Panc1 (cell line): ENCODE data around the gene PHKB. TPM values are rescaled to one million over a fixed set of nuclear protein-coding genes. Genes with fewer than 3 reads are reported as not detected.

Experiments
- ATAC-seq: fragments of 200-7000 bp; cut with Tn5 transposase; 2 replicates; pipeline ENCODE4 v1.9.1; 2020; ENCODE audit warnings: mild to moderate bottlenecking, moderate library complexity
- BruUV-seq: library from RNA; stranded (reverse); fragments of 400-500 nt; replicated peaks from 2 replicates; lab custom pipeline; 2021; lab: Mats Ljungman, UMichigan
- CTCF ChIA-PET: fragments of 300-600 bp; sonication (Branson Sonifier 250); formaldehyde crosslinking; loops from one replicate; lab custom pipeline; 2022; ENCODE audit warnings: antibody characterized with exemption; lab: Charles Lee
- POLR2A ChIA-PET: fragments of 300-600 bp; sonication (Branson Sonifier 250); formaldehyde crosslinking; loops from one replicate; lab custom pipeline; 2022; ENCODE audit warnings: antibody characterized with exemption; lab: Charles Lee
- DNase-seq: peaks from one replicate; pipeline ENCODE4 v3.0.0-alpha.2; 2010; ENCODE audit warnings: low read depth, low spot score
- H3K27ac ChIP-seq: 2 replicates; pipeline ENCODE4 v1.5.1; 2011; ENCODE audit warnings: mild to moderate bottlenecking, low read length, inconsistent platforms
- H3K27me3 ChIP-seq: fragments of 200-500 bp; sonication (Bioruptor generic); 2 replicates; pipeline ENCODE4 v1.6.0; 2014; ENCODE audit warnings: low read length, inconsistent platforms; ENCODE audit not compliant: control insufficient read depth, insufficient read depth
- H3K36me3 ChIP-seq: fragments of 200-500 bp; sonication (Bioruptor generic); 2 replicates; pipeline ENCODE4 v1.5.1; 2014; ENCODE audit warnings: inconsistent platforms, mild to moderate bottlenecking, low read length, moderate library complexity; ENCODE audit not compliant: control insufficient read depth, insufficient read depth
- H3K4me1 ChIP-seq: 2 replicates; pipeline ENCODE4 v1.5.1; 2011; ENCODE audit warnings: inconsistent platforms, mild to moderate bottlenecking, low read length, moderate library complexity; ENCODE audit not compliant: control insufficient read depth, insufficient read depth
- H3K4me3 ChIP-seq, 2 experiments: 2 replicates each; pipeline ENCODE4 v1.5.1; 2011 to 2012; ENCODE audit warnings: low read depth in 2 of 2, low read length in 2 of 2, mild to moderate bottlenecking in 2 of 2, inconsistent platforms in 1 of 2, moderate library complexity in 1 of 2
- H3K9me3 ChIP-seq: fragments of 200-500 bp; sonication (Bioruptor generic); 2 replicates; pipeline ENCODE4 v1.5.1; 2014; ENCODE audit warnings: low read depth, mild to moderate bottlenecking, inconsistent platforms, low read length, moderate library complexity; ENCODE audit not compliant: control insufficient read depth, insufficient read depth
- POLR2AphosphoS5 ChIP-seq: IDR thresholded peaks from 2 replicates; pipeline ENCODE4 v1.6.1; 2012; ENCODE audit warnings: mild to moderate bottlenecking, low read depth, low read length, moderate library complexity
- SIN3A ChIP-seq: IDR thresholded peaks from 2 replicates; pipeline ENCODE4 v1.6.1; 2012; ENCODE audit warnings: low read depth, mild to moderate bottlenecking, low read length, moderate library complexity, borderline replicate concordance; ENCODE audit not compliant: insufficient read depth
- TCF7L2 ChIP-seq: IDR thresholded peaks from 2 replicates; pipeline ENCODE4 v1.6.1; 2011; ENCODE audit warnings: mild to moderate bottlenecking, low read depth, low read length, inconsistent platforms
- in situ Hi-C: cut with HindIII; loops from 2 replicates; pipeline ENCODE4 v1.10.0; 2016; ENCODE audit warnings: low sequenced_read_pairs, low pct_unique_long_range_greater_than_20kb
- intact Hi-C: fragments of 100-400 bp; cut with micrococcal nuclease; formaldehyde crosslinking; loops from one replicate; pipeline ENCODE4 v1.10.0; 2022; ENCODE audit not compliant: unreplicated experiment
- total RNA-seq: library from RNA; stranded (reverse); gene quantifications from one replicate; pipeline ENCODE4 v1.2.1, GENCODE V29; 2021; ENCODE audit not compliant: unreplicated experiment
- TF ChIP-seq, protein P1 (sequence below), 2 experiments: IDR thresholded peaks; 2 replicates each; pipeline ENCODE4 v1.6.1; 2011 to 2012; ENCODE audit warnings: low read depth in 2 of 2, control low read depth in 1 of 2, low read length in 1 of 2, mild to moderate bottlenecking in 1 of 2, moderate library complexity in 1 of 2; ENCODE audit not compliant: insufficient read depth in 1 of 2
- TF ChIP-seq, protein P2 (sequence below): fragments of 450-650 bp; IDR thresholded peaks from 2 replicates; pipeline ENCODE4 v1.5.1; 2017; ENCODE audit warnings: mild to moderate bottlenecking

PHKB gene
- total RNA-seq, 1 experiment from 2014 or later = 29.5 TPM

- ChIA-PET CTCF (no interaction called here), POLR2A (no interaction called here)
- Histone ChIP-seq H3K4me3 (no peak overlapping the region), H3K4me1 (no peaks in the 10 kb centered on the region), H3K9me3 (no peaks in the 10 kb centered on the region), H3K27me3 (no peaks in the 10 kb centered on the region), H3K27ac (no peak overlapping the region), H3K36me3 (no peaks in the 10 kb centered on the region; the same call in 1 of the 2 replicates)
- intact Hi-C loops = no loop called here
- ATAC-seq (no peak), DNase-seq (no peak)
- no peak for TF ChIP-seq SIN3A
- BruUV-seq = no TSS peak
- in situ Hi-C loops = no loop called here
Observed at GRCh38 chr16:47499080-47499699, 38.1 kb downstream of the PHKB start.

GRCh38 chr16:47499700-47500264 lies 38.7 kb downstream of the PHKB start:
- ChIA-PET POLR2A (no interaction called here), CTCF (no interaction called here)
- Histone ChIP-seq H3K27me3 (no peaks in the 10 kb centered on the region), H3K4me3 (no peak overlapping the region), H3K9me3 (no peaks in the 10 kb centered on the region), H3K4me1 (no peaks in the 10 kb centered on the region), H3K36me3 (no peaks in the 10 kb centered on the region; the same call in 1 of the 2 replicates), H3K27ac (no peak overlapping the region)
- no peak for DNase-seq
- in situ Hi-C loops = no loop called here
- ATAC-seq = no peak
- BruUV-seq = no TSS peak
- intact Hi-C loops = no loop called here
- no peak for TF ChIP-seq TCF7L2
- TF ChIP-seq, protein P1, sequence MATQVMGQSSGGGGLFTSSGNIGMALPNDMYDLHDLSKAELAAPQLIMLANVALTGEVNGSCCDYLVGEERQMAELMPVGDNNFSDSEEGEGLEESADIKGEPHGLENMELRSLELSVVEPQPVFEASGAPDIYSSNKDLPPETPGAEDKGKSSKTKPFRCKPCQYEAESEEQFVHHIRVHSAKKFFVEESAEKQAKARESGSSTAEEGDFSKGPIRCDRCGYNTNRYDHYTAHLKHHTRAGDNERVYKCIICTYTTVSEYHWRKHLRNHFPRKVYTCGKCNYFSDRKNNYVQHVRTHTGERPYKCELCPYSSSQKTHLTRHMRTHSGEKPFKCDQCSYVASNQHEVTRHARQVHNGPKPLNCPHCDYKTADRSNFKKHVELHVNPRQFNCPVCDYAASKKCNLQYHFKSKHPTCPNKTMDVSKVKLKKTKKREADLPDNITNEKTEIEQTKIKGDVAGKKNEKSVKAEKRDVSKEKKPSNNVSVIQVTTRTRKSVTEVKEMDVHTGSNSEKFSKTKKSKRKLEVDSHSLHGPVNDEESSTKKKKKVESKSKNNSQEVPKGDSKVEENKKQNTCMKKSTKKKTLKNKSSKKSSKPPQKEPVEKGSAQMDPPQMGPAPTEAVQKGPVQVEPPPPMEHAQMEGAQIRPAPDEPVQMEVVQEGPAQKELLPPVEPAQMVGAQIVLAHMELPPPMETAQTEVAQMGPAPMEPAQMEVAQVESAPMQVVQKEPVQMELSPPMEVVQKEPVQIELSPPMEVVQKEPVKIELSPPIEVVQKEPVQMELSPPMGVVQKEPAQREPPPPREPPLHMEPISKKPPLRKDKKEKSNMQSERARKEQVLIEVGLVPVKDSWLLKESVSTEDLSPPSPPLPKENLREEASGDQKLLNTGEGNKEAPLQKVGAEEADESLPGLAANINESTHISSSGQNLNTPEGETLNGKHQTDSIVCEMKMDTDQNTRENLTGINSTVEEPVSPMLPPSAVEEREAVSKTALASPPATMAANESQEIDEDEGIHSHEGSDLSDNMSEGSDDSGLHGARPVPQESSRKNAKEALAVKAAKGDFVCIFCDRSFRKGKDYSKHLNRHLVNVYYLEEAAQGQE (IDR thresholded peaks at IDR 0.05; ENCODE audit: insufficient read depth in 1 of 2, low read depth in 2 of 2, low read length in 1 of 2) = no peak
- TF ChIP-seq, protein P2, sequence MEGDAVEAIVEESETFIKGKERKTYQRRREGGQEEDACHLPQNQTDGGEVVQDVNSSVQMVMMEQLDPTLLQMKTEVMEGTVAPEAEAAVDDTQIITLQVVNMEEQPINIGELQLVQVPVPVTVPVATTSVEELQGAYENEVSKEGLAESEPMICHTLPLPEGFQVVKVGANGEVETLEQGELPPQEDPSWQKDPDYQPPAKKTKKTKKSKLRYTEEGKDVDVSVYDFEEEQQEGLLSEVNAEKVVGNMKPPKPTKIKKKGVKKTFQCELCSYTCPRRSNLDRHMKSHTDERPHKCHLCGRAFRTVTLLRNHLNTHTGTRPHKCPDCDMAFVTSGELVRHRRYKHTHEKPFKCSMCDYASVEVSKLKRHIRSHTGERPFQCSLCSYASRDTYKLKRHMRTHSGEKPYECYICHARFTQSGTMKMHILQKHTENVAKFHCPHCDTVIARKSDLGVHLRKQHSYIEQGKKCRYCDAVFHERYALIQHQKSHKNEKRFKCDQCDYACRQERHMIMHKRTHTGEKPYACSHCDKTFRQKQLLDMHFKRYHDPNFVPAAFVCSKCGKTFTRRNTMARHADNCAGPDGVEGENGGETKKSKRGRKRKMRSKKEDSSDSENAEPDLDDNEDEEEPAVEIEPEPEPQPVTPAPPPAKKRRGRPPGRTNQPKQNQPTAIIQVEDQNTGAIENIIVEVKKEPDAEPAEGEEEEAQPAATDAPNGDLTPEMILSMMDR = no peak
- no peak for TF ChIP-seq POLR2AphosphoS5
- no peak for TF ChIP-seq SIN3A

GRCh38 chr16:47503936-47504335 lies 42.8 kb downstream of the PHKB start:
- intact Hi-C loops (no loop called here), in situ Hi-C loops (no loop called here)
- Histone ChIP-seq H3K4me1 (no peaks in the 10 kb centered on the region), H3K9me3 (no peaks in the 10 kb centered on the region), H3K27me3 (no peaks in the 10 kb centered on the region), H3K27ac (no peak overlapping the region), H3K36me3 (no peaks in the 10 kb centered on the region; the same call in 1 of the 2 replicates), H3K4me3 (no peak overlapping the region)
- no TSS peak for BruUV-seq
- TF ChIP-seq, protein P2 = no peak
- TF ChIP-seq POLR2AphosphoS5 (no peak), SIN3A (no peak), TCF7L2 (no peak)
- TF ChIP-seq, protein P1 (IDR thresholded peaks at IDR 0.05; ENCODE audit: insufficient read depth in 1 of 2, low read depth in 2 of 2, low read length in 1 of 2) = no peak
- ATAC-seq = no peak
- POLR2A ChIA-PET = no interaction called here
- CTCF ChIA-PET = no interaction called here
- no peak for DNase-seq
